OCI-LY7 (cell line): Measurements from ENCODE around the gene DUSP22. TPM values are rescaled to one million over a fixed set of nuclear protein-coding genes. Genes with fewer than 3 reads are reported as not detected.

ENCODE experiments used
- BruUV-seq: library from RNA; stranded (reverse); fragments of 400-500 nt; replicated peaks from 2 replicates; lab custom pipeline; 2021; lab: Mats Ljungman, UMichigan
- CTCF ChIA-PET: fragments of 300-600 bp; sonication (Branson Sonifier 250); formaldehyde crosslinking; loops from one replicate; lab custom pipeline; 2022; ENCODE audit warnings: antibody characterized with exemption; ENCODE audit not compliant: unreplicated experiment; lab: Charles Lee
- POLR2A ChIA-PET: fragments of 300-600 bp; sonication (Branson Sonifier 250); formaldehyde crosslinking; loops from one replicate; lab custom pipeline; 2022; ENCODE audit warnings: antibody characterized with exemption; lab: Charles Lee
- DNase-seq: peaks from one replicate; pipeline ENCODE4 v3.0.0-alpha.2; 2015; ENCODE audit warnings: low spot score
- H2AFZ ChIP-seq: fragments of 200-600 bp; sonication (generic), shearing (Covaris generic); 2 replicates; pipeline ENCODE4 v1.6.1; 2014; ENCODE audit warnings: mild to moderate bottlenecking, antibody characterized with exemption, low read length, moderate library complexity
- H3K27ac ChIP-seq: fragments of 200-600 bp; sonication (generic); 2 replicates; pipeline ENCODE4 v1.5.1; 2014; ENCODE audit warnings: mixed run types, low read depth, mild to moderate bottlenecking, moderate library complexity, low read length, inconsistent platforms; ENCODE audit not compliant: poor library complexity, severe bottlenecking
- H3K36me3 ChIP-seq: fragments of 200-600 bp; sonication (generic); 2 replicates; pipeline ENCODE4 v1.6.1; 2014; ENCODE audit warnings: mild to moderate bottlenecking, antibody characterized with exemption, low read length, moderate library complexity, mixed read lengths; ENCODE audit not compliant: insufficient read depth
- H3K4me1 ChIP-seq: fragments of 200-600 bp; sonication (generic); 2 replicates; pipeline ENCODE4 v1.5.1; 2014; ENCODE audit warnings: mild to moderate bottlenecking, low read length; ENCODE audit not compliant: insufficient read depth, poor library complexity, severe bottlenecking
- H3K4me2 ChIP-seq: fragments of 200-600 bp; sonication (generic); 2 replicates; pipeline ENCODE4 v1.6.1; 2014; ENCODE audit warnings: mild to moderate bottlenecking, low read length
- H3K4me3 ChIP-seq: fragments of 200-600 bp; sonication (generic); 2 replicates; pipeline ENCODE4 v1.5.1; 2014; ENCODE audit warnings: mild to moderate bottlenecking, low read depth, low read length; ENCODE audit not compliant: poor library complexity, severe bottlenecking
- H3K79me2 ChIP-seq: fragments of 200-600 bp; sonication (generic); 2 replicates; pipeline ENCODE4 v1.6.1; 2016; ENCODE audit warnings: low read depth, mild to moderate bottlenecking, low read length, moderate library complexity, mixed read lengths; ENCODE audit not compliant: insufficient read depth
- H3K9me2 ChIP-seq: fragments of 200-600 bp; sonication (generic); 2 replicates; pipeline ENCODE4 v1.6.1; 2016; ENCODE audit warnings: mild to moderate bottlenecking, low read length, mixed read lengths; ENCODE audit not compliant: insufficient read depth
- H3K9me3 ChIP-seq: fragments of 200-600 bp; sonication (generic); 2 replicates; pipeline ENCODE4 v1.6.1; 2014; ENCODE audit warnings: mild to moderate bottlenecking, mixed run types, low read length, mixed read lengths
- H4K20me1 ChIP-seq: fragments of 200-600 bp; sonication (generic); 2 replicates; pipeline ENCODE4 v1.6.1; 2014; ENCODE audit warnings: mild to moderate bottlenecking, antibody characterized with exemption, low read length, moderate library complexity, mixed read lengths; ENCODE audit not compliant: insufficient read depth
- CTCF ChIP-seq: fragments of 200-600 bp; sonication (generic); conservative IDR thresholded peaks from 2 replicates; pipeline ENCODE4 v1.5.1; 2014; ENCODE audit warnings: mild to moderate bottlenecking, antibody characterized with exemption, low read length, moderate library complexity, mixed read lengths
- EZH2phosphoT487 ChIP-seq: fragments of 200-600 bp; sonication (generic); IDR thresholded peaks from 2 replicates; pipeline ENCODE4 v1.6.1; 2018; ENCODE audit warnings: low read depth, borderline replicate concordance, mild to moderate bottlenecking, mixed run types, antibody characterized with exemption, low read length, moderate library complexity, mixed read lengths
- intact Hi-C: fragments of 100-400 bp; cut with micrococcal nuclease; formaldehyde crosslinking; loops from one replicate; pipeline ENCODE4 v1.10.0; 2022; ENCODE audit not compliant: unreplicated experiment
- total RNA-seq, 2 experiments: library from RNA; depleted of rRNA in 1 of 2; stranded (reverse); fragments of >200 nt in 1 of 2; shearing (Covaris generic) in 1 of 2; gene quantifications; 2 replicates each; pipeline ENCODE4 v1.2.3, GENCODE V29; 2014 to 2022

The DUSP22 gene
- total RNA-seq, 2 experiments from 2014 or later: 149 to 171 TPM

GRCh38 chr6:301929-302705 is 9.8 kb downstream of the DUSP22 start:
- Histone ChIP-seq H3K9me3 (no peaks in the 10 kb centered on the region), H4K20me1 (no peaks in the 10 kb centered on the region), H3K79me2 (peaks cover 42% of the 10 kb centered on the region), H3K4me3 (no peak overlapping the region), H3K9me2 (no peaks in the 10 kb centered on the region), H3K27ac (no peak overlapping the region), H2AFZ (no peak overlapping the region), H3K36me3 (peaks cover 30% of the 10 kb centered on the region), H3K4me1 (peaks cover 62% of the 10 kb centered on the region), H3K4me2 (no peak overlapping the region)
- DNase-seq: no peak
- ChIA-PET POLR2A (interaction anchor here (0.5 to 1.6 kb wide), 3 partner anchors 20 to 64 kb away, joined by 3 to 5 read pairs (median 3); no protein-coding TSS in a partner anchor), CTCF (no interaction called here)
- intact Hi-C loops: no loop called here
- TF ChIP-seq EZH2phosphoT487 (no peak), CTCF (no peak)
- no TSS peak for BruUV-seq

GRCh38 chr6:302760-303159 is 10.5 kb downstream of the DUSP22 start:
- TF ChIP-seq CTCF (no peak), EZH2phosphoT487 (no peak)
- Histone ChIP-seq H3K9me2 (no peaks in the 10 kb centered on the region), H4K20me1 (no peaks in the 10 kb centered on the region), H3K4me1 (peaks cover 61% of the 10 kb centered on the region), H3K79me2 (peaks cover 35% of the 10 kb centered on the region; the same call in 1 of the 2 replicates), H3K36me3 (peaks cover 36% of the 10 kb centered on the region), H2AFZ (no peak overlapping the region), H3K4me2 (no peak overlapping the region), H3K9me3 (no peaks in the 10 kb centered on the region), H3K4me3 (no peak overlapping the region), H3K27ac (no peak overlapping the region)
- ChIA-PET CTCF (interaction anchor here (1.1 kb wide), 1 partner anchor 10 kb away, joined by 3 read pairs; no protein-coding TSS in a partner anchor), POLR2A (interaction anchor here (1.1 to 1.6 kb wide), 3 partner anchors 13 to 25 kb away, joined by 3 to 5 read pairs (median 5); no protein-coding TSS in a partner anchor)
- no peak for DNase-seq
- no TSS peak for BruUV-seq
- intact Hi-C loops: no loop called here
